ENCODE results near the gene CHST12.

DNA sequence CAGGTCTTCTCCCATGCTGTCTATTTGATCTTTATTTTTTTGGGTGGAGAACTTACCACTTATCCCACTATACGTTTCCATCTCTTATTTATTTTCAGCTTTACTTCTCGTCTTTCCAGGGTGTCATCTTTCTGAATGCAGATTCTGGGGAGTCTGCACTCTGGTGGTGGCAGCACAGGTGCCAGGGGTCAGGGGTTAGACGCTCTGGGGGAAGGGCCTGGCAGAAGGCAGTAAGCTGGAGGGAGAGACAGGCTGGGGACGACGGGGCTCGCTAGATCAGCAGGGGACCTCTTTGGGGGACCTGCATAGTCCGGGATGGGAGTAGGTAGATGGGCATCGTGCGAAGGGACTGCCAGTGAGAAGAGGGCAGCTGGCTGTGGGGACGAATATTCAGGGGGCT lies 22.3 kb downstream of the CHST12 start:
- TF ChIP-seq, protein P1, sequence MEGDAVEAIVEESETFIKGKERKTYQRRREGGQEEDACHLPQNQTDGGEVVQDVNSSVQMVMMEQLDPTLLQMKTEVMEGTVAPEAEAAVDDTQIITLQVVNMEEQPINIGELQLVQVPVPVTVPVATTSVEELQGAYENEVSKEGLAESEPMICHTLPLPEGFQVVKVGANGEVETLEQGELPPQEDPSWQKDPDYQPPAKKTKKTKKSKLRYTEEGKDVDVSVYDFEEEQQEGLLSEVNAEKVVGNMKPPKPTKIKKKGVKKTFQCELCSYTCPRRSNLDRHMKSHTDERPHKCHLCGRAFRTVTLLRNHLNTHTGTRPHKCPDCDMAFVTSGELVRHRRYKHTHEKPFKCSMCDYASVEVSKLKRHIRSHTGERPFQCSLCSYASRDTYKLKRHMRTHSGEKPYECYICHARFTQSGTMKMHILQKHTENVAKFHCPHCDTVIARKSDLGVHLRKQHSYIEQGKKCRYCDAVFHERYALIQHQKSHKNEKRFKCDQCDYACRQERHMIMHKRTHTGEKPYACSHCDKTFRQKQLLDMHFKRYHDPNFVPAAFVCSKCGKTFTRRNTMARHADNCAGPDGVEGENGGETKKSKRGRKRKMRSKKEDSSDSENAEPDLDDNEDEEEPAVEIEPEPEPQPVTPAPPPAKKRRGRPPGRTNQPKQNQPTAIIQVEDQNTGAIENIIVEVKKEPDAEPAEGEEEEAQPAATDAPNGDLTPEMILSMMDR (IDR thresholded peaks at IDR 0.05): no peak
- no peak for TF ChIP-seq POLR2AphosphoS5 (IDR thresholded peaks at IDR 0.05)
